ENCODE results near the gene ACVR2A.

Gene ACVR2A

DNA sequence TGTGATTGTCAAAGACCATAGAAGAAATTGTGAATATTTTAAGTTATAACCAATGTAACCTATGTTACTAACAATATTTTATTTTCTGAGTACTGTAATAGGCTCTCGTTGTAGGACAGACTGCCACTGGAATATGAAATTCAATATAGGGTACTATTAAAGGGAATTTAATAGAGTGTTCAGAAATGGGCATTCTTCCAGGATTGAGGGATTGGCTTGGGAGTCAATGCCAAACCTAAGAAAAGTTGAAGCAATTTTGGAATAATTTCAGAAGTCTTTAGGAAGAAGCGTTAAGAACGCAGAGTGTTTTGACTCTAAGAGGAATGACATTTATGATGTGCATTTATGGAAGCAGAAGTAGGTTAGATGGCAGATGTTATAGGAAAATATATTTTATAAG lies 79.0 kb downstream of the ACVR2A start:
- ATAC-seq (ENCODE audit: low read depth) (no peak), DNase-seq (ENCODE audit: low spot score in 2 of 2) (no peak)
- no peak overlapping the region for H3K4me3 Mint-ChIP-seq
- H3K9me3 Mint-ChIP-seq: no peaks in the 10 kb centered on the region
- no peaks in the 10 kb centered on the region for H3K27me3 Mint-ChIP-seq
- H3K27ac Mint-ChIP-seq: no peak overlapping the region
- no peaks in the 10 kb centered on the region for H3K36me3 Mint-ChIP-seq
- H3K4me1 Mint-ChIP-seq: no peaks in the 10 kb centered on the region

DNA sequence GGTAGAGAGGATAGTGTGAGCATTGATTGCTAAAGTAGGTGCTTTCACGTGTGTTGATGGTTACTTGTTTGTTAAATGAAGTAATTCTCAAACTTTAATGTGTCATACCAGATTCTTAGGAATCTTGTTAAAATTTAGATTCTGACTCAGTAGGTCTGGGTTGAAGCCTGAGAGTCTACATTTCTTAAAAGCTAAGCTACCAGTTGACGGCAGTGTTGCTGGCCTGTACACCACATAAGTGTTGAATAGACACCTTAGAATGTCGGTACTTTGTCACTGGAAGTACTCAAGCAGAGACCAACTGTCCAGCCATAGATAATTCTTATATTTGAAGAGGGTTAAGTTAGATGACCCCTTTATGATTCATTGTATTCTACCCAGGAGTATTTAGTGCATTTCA lies 79.8 kb downstream of the ACVR2A start:
- Mint-ChIP-seq H3K4me3 (no peak overlapping the region), H3K36me3 (no peaks in the 10 kb centered on the region), H3K27me3 (no peaks in the 10 kb centered on the region), H3K27ac (no peak overlapping the region), H3K9me3 (no peaks in the 10 kb centered on the region), H3K4me1 (no peaks in the 10 kb centered on the region)
- ATAC-seq (ENCODE audit: low read depth) (no peak), DNase-seq (ENCODE audit: low spot score in 2 of 2) (no peak)

GRCh38 chr2:147925886-147926285 lies 81.1 kb downstream of the ACVR2A start:
- H3K27ac Mint-ChIP-seq: no peak overlapping the region
- no peak for ATAC-seq (ENCODE audit: low read depth)

DNA sequence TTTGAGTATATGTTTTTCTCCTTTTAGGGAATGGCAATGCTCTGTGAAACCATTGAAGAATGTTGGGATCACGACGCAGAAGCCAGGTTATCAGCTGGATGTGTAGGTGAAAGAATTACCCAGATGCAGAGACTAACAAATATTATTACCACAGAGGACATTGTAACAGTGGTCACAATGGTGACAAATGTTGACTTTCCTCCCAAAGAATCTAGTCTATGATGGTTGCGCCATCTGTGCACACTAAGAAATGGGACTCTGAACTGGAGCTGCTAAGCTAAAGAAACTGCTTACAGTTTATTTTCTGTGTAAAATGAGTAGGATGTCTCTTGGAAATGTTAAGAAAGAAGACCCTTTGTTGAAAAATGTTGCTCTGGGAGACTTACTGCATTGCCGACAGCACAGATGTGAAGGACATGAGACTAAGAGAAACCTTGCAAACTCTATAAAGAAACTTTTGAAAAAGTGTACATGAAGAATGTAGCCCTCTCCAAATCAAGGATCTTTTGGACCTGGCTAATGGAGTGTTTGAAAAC lies 82.3 kb downstream of the ACVR2A start:
- Mint-ChIP-seq H3K4me1 (no peaks in the 10 kb centered on the region), H3K27ac (no peak overlapping the region), H3K4me3 (no peak overlapping the region), H3K36me3 (peaks cover 2% of the 10 kb centered on the region), H3K27me3 (no peaks in the 10 kb centered on the region), H3K9me3 (no peaks in the 10 kb centered on the region)
- no peak for DNase-seq (ENCODE audit: low spot score in 2 of 2)
- ATAC-seq (ENCODE audit: low read depth): no peak

More at GRCh38 chr2:147925886-147926285, 81.1 kb downstream of the ACVR2A start:
- Mint-ChIP-seq H3K4me3 (no peak overlapping the region), H3K36me3 (no peaks in the 10 kb centered on the region), H3K9me3 (no peaks in the 10 kb centered on the region), H3K27me3 (no peaks in the 10 kb centered on the region), H3K4me1 (no peaks in the 10 kb centered on the region)
- DNase-seq (ENCODE audit: low spot score in 2 of 2): no peak

DNA sequence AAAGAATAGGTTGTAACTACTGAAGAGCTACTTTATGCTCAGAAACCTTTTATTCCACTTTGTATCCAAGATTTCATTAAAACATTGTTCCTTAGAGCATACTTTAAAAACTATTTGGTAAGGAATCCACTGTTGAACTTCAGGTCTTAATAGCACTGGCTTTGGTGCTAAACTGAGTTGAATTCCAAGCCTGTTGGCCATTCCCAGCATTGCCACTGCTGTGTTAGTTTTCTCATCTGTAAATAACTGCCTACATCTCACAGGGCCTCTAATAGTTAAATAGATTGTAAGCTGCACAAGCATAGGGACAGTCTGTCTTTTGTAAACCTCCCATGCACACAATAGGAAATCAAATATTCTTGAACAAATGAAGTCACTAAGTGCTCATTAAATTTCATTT lies 89.1 kb downstream of the ACVR2A start:
- ATAC-seq (ENCODE audit: low read depth) (no peak), DNase-seq (ENCODE audit: low spot score in 2 of 2) (no peak)
- Mint-ChIP-seq H3K36me3 (peaks cover 13% of the 10 kb centered on the region), H3K9me3 (no peaks in the 10 kb centered on the region), H3K4me1 (no peaks in the 10 kb centered on the region), H3K27me3 (no peaks in the 10 kb centered on the region), H3K27ac (no peak overlapping the region), H3K4me3 (no peak overlapping the region)

- Mint-ChIP-seq H3K27me3 (no peaks in the 10 kb centered on the region), H3K4me1 (no peaks in the 10 kb centered on the region), H3K9me3 (no peaks in the 10 kb centered on the region), H3K36me3 (peaks cover 13% of the 10 kb centered on the region), H3K27ac (no peak overlapping the region), H3K4me3 (no peak overlapping the region)
- DNase-seq (ENCODE audit: low spot score in 2 of 2) (no peak), ATAC-seq (ENCODE audit: low read depth) (no peak)
Observed at GRCh38 chr2:147934881-147935620, 90.2 kb downstream of the ACVR2A start.

DNA sequence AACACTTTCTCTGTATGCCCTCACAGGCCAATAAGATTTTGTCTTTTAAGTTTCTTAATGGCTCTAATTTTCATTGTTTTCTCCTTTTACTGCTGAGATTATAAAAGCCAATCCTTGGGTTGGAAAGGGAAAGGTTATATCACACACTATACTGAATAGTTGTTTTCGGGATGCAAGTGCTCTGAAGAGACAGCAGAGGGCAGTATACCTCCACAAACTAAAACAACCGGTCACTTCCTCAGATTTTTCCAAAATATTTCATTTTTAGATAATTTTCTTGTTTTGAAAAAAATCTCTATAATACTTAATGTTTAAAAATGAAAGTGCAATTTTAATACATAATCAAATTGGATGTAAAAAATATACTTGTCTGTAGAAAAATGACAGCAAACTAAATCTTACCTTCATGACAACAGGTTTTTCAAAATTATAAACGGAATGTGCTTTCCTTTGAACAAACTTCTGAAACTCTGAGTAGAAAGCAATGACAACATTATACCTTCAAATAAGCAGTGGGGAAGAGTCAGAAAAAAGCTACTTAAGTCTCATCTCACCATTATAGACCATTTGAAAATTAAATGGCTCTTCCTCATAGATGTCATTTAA lies 93.0 kb downstream of the ACVR2A start:
- Mint-ChIP-seq H3K27me3 (no peaks in the 10 kb centered on the region), H3K9me3 (no peaks in the 10 kb centered on the region), H3K27ac (no peak overlapping the region), H3K4me3 (no peak overlapping the region), H3K4me1 (no peaks in the 10 kb centered on the region), H3K36me3 (peaks cover 9% of the 10 kb centered on the region)
- ATAC-seq (ENCODE audit: low read depth) (no peak), DNase-seq (ENCODE audit: low spot score in 2 of 2) (peak in 1 of 2 donors; percentile 6)

GRCh38 chr2:147939313-147939712 lies 94.5 kb downstream of the ACVR2A start:
- no peaks in the 10 kb centered on the region for H3K4me1 Mint-ChIP-seq
- H3K4me3 Mint-ChIP-seq: no peak overlapping the region
- ATAC-seq (ENCODE audit: low read depth): no peak
- DNase-seq (ENCODE audit: low spot score in 2 of 2): no peak
- no peaks in the 10 kb centered on the region for H3K9me3 Mint-ChIP-seq
- no peak overlapping the region for H3K27ac Mint-ChIP-seq
- H3K36me3 Mint-ChIP-seq: peaks cover 11% of the 10 kb centered on the region
- no peaks in the 10 kb centered on the region for H3K27me3 Mint-ChIP-seq

GRCh38 chr2:147945660-147946059 lies 100.8 kb downstream of the ACVR2A start:
- Mint-ChIP-seq H3K27me3 (no peaks in the 10 kb centered on the region), H3K9me3 (no peaks in the 10 kb centered on the region), H3K4me1 (no peaks in the 10 kb centered on the region), H3K36me3 (peaks cover 17% of the 10 kb centered on the region), H3K27ac (no peak overlapping the region), H3K4me3 (no peak overlapping the region)
- DNase-seq (ENCODE audit: low spot score in 2 of 2) (no peak), ATAC-seq (ENCODE audit: low read depth) (no peak)

GRCh38 chr2:147952118-147952517 lies 107.3 kb downstream of the ACVR2A start:
- Mint-ChIP-seq H3K36me3 (peaks cover 24% of the 10 kb centered on the region), H3K27me3 (no peaks in the 10 kb centered on the region), H3K9me3 (no peaks in the 10 kb centered on the region), H3K4me1 (no peaks in the 10 kb centered on the region), H3K27ac (no peak overlapping the region), H3K4me3 (no peak overlapping the region)
- ATAC-seq (ENCODE audit: low read depth) (no peak), DNase-seq (ENCODE audit: low spot score in 2 of 2) (no peak)

GRCh38 chr2:147968571-147968970 lies 123.7 kb downstream of the ACVR2A start:
- ATAC-seq (ENCODE audit: low read depth) (no peak), DNase-seq (ENCODE audit: low spot score in 2 of 2) (no peak)
- peaks cover 63% of the 10 kb centered on the region for H3K36me3 Mint-ChIP-seq
- H3K4me3 Mint-ChIP-seq: no peak overlapping the region
- H3K4me1 Mint-ChIP-seq: peaks cover 6% of the 10 kb centered on the region
- H3K9me3 Mint-ChIP-seq: peaks cover 14% of the 10 kb centered on the region
- H3K27me3 Mint-ChIP-seq: no peaks in the 10 kb centered on the region
- H3K27ac Mint-ChIP-seq: no peak overlapping the region

DNA sequence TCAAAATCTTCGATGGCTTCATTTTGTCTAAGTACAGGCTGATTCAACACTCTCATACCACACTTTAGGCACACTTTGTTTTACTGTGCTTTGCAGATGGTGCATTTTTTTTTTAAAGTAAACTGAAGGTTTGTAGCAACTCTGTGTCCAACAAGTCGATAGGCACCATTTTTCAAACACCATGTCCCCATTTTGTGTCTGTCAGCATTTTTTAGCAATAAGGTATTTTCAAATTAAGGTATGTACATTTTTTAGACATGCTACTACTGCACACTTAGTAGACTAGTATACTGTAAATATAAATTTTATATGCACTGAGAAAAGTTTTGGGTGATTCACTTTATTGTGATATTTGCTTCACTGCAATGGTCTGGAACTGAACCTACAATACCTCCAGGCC lies 131.3 kb downstream of the ACVR2A start:
- no peak overlapping the region for H3K27ac Mint-ChIP-seq
- no peak overlapping the region for H3K4me3 Mint-ChIP-seq
- H3K9me3 Mint-ChIP-seq: no peaks in the 10 kb centered on the region
- ATAC-seq (ENCODE audit: low read depth) (no peak), DNase-seq (ENCODE audit: low spot score in 2 of 2) (no peak)
- peaks cover 10% of the 10 kb centered on the region for H3K4me1 Mint-ChIP-seq
- peaks cover 31% of the 10 kb centered on the region for H3K36me3 Mint-ChIP-seq
- H3K27me3 Mint-ChIP-seq: no peaks in the 10 kb centered on the region

DNA sequence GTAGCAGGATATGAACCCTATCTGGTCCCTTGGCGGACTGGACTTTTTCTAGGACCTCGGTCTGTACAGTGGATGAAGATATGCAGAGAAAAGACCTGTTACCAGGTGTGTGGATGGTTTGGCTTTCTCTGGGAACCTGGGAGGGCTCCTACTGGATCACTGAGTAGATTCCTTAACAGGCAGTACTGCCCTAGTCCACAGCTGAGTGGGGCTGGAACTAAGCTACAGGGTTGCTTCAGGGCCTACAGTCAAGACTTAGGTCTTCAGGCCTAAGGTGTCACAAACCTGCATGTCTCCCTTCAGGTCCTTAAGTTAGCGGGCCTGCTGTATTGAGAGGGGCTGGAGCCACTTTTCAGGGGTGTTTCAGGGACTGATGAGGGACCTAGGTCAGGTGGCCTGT lies 132.8 kb downstream of the ACVR2A start:
- Mint-ChIP-seq H3K27me3 (no peaks in the 10 kb centered on the region), H3K4me1 (peaks cover 10% of the 10 kb centered on the region), H3K4me3 (no peak overlapping the region), H3K36me3 (peaks cover 27% of the 10 kb centered on the region), H3K27ac (no peak overlapping the region), H3K9me3 (no peaks in the 10 kb centered on the region)
- ATAC-seq (ENCODE audit: low read depth) (no peak), DNase-seq (ENCODE audit: low spot score in 2 of 2) (no peak)

Measured in memory B cell (primary cell).